ENCODE results near the gene KCNH2. TPM values are rescaled to one million over a fixed set of nuclear protein-coding genes. Genes with fewer than 3 reads are reported as not detected.

KCNH2 gene
- total and polyA plus RNA-seq, 10 donors = 0.67 to 5.1 (median 2.3) TPM

DNA sequence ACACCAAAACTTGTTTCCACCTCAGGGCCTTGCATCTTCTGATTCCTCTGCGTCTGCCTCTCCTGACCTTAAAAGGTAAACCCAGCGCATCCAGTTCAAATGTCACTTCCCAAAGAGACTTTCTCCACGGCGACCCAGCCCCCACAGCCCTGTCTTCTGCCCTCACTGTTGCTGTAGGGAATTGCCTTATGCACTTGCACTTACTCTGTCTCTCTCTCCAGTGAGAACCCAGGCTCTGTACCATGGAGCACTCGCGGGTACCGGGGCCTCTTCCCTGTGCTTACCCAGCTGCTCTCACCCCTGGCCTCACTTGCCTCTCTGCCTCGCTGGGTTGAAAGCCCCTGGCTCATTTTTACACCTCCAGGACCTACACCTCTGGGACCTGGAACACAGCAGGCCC is 77.4 kb downstream of the KCNH2 start:
- H3K27me3 ChIP-seq (replicated peaks in 1 of 7) = peaks cover 0 to 72% (median 0%) of the 10 kb centered on the region in 7 donors
- 79 to 90% (median 86%) methylated on average over 8 of the region's 8 CpGs for WGBS, 5 donors
- H3K27ac ChIP-seq = no peak overlapping the region
- TF ChIP-seq POLR2A (IDR thresholded peaks at IDR 0.05) (no peak), POLR2AphosphoS5 (IDR thresholded peaks at IDR 0.05) (no peak)
- TF ChIP-seq, protein P1, sequence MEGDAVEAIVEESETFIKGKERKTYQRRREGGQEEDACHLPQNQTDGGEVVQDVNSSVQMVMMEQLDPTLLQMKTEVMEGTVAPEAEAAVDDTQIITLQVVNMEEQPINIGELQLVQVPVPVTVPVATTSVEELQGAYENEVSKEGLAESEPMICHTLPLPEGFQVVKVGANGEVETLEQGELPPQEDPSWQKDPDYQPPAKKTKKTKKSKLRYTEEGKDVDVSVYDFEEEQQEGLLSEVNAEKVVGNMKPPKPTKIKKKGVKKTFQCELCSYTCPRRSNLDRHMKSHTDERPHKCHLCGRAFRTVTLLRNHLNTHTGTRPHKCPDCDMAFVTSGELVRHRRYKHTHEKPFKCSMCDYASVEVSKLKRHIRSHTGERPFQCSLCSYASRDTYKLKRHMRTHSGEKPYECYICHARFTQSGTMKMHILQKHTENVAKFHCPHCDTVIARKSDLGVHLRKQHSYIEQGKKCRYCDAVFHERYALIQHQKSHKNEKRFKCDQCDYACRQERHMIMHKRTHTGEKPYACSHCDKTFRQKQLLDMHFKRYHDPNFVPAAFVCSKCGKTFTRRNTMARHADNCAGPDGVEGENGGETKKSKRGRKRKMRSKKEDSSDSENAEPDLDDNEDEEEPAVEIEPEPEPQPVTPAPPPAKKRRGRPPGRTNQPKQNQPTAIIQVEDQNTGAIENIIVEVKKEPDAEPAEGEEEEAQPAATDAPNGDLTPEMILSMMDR (IDR thresholded peaks at IDR 0.05 in 8 of 11, conservative IDR thresholded peaks at IDR 0.05 in 3 of 11) = no peak
- H3K4me3 ChIP-seq = no peak overlapping the region
- no peaks in the 10 kb centered on the region for H3K9me3 ChIP-seq
- no peaks in the 10 kb centered on the region for H3K36me3 ChIP-seq
- peaks cover 0 to 47% (median 32%) of the 10 kb centered on the region in 6 donors for H3K4me1 ChIP-seq
- no peak for DNase-seq
- intact Hi-C loops (cut with DNase I; ENCODE audit: low total_unique reads) = no loop called here

DNA sequence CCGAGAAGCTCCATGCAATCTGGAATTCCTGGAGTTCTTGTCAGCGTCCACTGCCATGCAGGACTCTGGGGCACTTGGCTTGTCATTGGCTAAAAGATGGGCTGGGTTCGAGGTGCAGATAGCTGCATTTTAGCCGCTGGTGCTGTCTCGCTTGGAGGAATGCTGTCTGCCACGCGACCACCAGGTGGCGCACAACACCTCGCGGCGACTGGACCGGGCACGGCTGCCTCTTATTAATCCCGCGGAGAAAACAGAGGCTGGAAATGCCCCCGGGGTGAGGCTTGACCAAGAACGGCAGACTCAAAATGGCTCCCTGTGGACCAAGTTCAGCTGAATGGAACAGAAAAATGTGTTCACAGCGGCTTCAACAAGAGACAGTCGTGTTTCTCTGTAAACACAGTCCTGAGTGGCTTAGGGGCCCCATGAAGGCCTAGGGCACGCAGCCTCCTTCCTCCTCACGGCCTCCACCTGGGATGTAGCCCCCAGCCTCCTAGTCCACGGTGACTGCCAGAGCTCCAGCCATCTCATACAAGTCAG is 79.6 kb downstream of the KCNH2 start:
- WGBS, 5 donors = 10 to 14% (median 11%) methylated on average over 19 to 22 of the region's 22 CpGs
- Histone ChIP-seq H3K27me3 (replicated peaks in 1 of 7) (peaks cover 0 to 51% (median 0%) of the 10 kb centered on the region in 7 donors), H3K4me3 (peak overlapping the region in 1 of 8 donors; percentile 10), H3K9me3 (peaks cover 0 to 10% (median 4%) of the 10 kb centered on the region in 8 donors), H3K27ac (peak overlapping the region in 5 of 8 donors; percentile 31 to 77 (median 66)), H3K36me3 (no peaks in the 10 kb centered on the region), H3K4me1 (peaks cover 0 to 36% (median 25%) of the 10 kb centered on the region in 6 donors)
- intact Hi-C loops (cut with DNase I; ENCODE audit: low total_unique reads) = loop anchor here (2.0 to 5.0 kb wide), 2 partner anchors 88 to 214 kb away; no protein-coding TSS in a partner anchor
- TF ChIP-seq POLR2A (IDR thresholded peaks at IDR 0.05) (no peak), POLR2AphosphoS5 (IDR thresholded peaks at IDR 0.05) (peak; percentile 26 to 53 (median 52))
- TF ChIP-seq, protein P1 (IDR thresholded peaks at IDR 0.05 in 8 of 11, conservative IDR thresholded peaks at IDR 0.05 in 3 of 11) = peak; percentile 87 to 96 (median 94)
- peak; percentile 95 for DNase-seq

DNA sequence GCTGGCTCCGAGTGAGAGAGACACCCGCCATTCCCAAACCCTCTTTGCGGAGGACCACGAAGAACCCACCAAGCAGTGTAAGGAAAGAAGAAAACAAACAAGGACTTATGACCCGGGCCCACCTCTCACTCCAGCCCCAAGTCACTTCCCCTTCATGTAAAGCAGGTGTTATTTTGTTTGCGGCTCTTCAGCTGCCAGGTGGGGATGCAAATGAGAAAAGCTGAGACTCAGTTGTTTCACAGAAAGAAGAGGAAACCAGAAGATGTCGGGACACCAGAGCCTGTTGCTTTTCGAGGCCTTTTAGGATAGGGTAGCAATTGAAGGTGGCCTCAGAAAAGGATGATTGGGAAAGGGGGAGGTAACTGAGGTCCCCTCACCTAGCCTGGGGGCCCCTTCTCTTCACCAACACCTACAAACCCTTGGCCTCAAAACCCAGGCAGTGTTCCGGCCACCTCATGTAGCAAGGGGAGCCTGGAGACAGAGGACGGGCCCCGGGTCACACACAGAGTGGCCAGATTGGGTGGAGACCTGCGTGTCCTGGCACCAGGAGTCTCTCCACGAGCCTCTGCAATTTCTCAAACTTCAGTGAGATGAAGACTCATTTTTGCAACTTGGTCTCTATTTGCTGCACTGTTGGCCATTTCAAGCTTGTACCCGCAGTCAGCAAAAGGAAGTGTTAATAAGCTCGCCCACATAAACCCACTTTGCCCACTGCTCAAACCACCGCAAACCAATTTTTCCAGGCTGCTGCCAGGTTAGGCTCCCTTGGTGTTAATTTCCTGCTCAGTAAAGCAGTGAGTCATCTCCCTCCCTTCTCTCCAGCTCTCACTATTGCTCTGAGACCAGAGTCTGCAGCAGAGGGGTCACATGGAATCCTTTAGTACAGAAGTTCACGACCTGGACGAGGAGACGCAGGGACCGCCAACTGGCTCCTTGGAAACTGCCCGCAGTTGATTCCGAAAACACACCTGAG is 80.3 kb downstream of the KCNH2 start:
- TF ChIP-seq, protein P1 (IDR thresholded peaks at IDR 0.05 in 8 of 11, conservative IDR thresholded peaks at IDR 0.05 in 3 of 11) = no peak
- TF ChIP-seq POLR2A (IDR thresholded peaks at IDR 0.05) (no peak), POLR2AphosphoS5 (IDR thresholded peaks at IDR 0.05) (no peak)
- Histone ChIP-seq H3K9me3 (peaks cover 0 to 15% (median 6%) of the 10 kb centered on the region in 8 donors), H3K27ac (peak overlapping the region in 6 of 8 donors; percentile 13 to 77 (median 55)), H3K4me1 (peaks cover 0 to 34% (median 24%) of the 10 kb centered on the region in 6 donors), H3K27me3 (replicated peaks in 1 of 7) (peaks cover 0 to 46% (median 0%) of the 10 kb centered on the region in 7 donors), H3K36me3 (no peaks in the 10 kb centered on the region), H3K4me3 (peak overlapping the region in 1 of 8 donors; percentile 10)
- no peak for DNase-seq
- WGBS, 5 donors = 49 to 54% (median 50%) methylated on average over 22 of the region's 22 CpGs
- intact Hi-C loops (cut with DNase I; ENCODE audit: low total_unique reads) = loop anchor here (2.0 to 5.0 kb wide), 2 partner anchors 89 to 215 kb away; no protein-coding TSS in a partner anchor
